Activated CD4-positive, alpha-beta T cell treated with anti-CD3 and anti-CD28 coated beads, Interleukin-2, amount 10 ng/mL, durations not matched to agents 24 days and 14 days (primary cell): ENCODE data around the gene RASA3. TPM values are rescaled to one million over a fixed set of nuclear protein-coding genes. Genes with fewer than 3 reads are reported as not detected.
"Not testable (repeated sequence)": the region's sequence is repeated elsewhere in the genome, so short reads cannot be mapped to it uniquely, and the experiment has no call there.

ENCODE experiments used
- DNase-seq: peaks from one replicate; pipeline ENCODE4 v3.0.0; 2022
- H3K27ac Mint-ChIP-seq: one replicate; pipeline ENCODE4 v1.8.0; 2022; ENCODE audit warnings: mild to moderate bottlenecking, mixed read lengths
- H3K27me3 Mint-ChIP-seq: one replicate; pipeline ENCODE4 v1.8.0; 2022; ENCODE audit warnings: mixed read lengths
- H3K36me3 Mint-ChIP-seq: one replicate; pipeline ENCODE4 v1.8.0; 2022; ENCODE audit warnings: low read depth, mild to moderate bottlenecking, mixed read lengths
- H3K4me1 Mint-ChIP-seq: one replicate; pipeline ENCODE4 v1.8.0; 2021; ENCODE audit warnings: mixed read lengths
- H3K4me3 Mint-ChIP-seq: one replicate; pipeline ENCODE4 v1.8.0; 2022; ENCODE audit warnings: mild to moderate bottlenecking, moderate library complexity, mixed read lengths
- H3K9me3 Mint-ChIP-seq: one replicate; pipeline ENCODE4 v1.8.0; 2021; ENCODE audit warnings: mixed read lengths
- intact Hi-C: fragments of 100-400 bp; cut with micrococcal nuclease; formaldehyde crosslinking; loops from one replicate; pipeline ENCODE4 v1.15.1; 2023
- total RNA-seq: library from RNA; stranded (reverse); gene quantifications from 2 replicates; pipeline ENCODE4 v1.2.3, GENCODE V29; 2022

RASA3 gene
- total RNA-seq, 1 donor from 2014 or later = 15.9 TPM

GRCh38 chr13:114142137-114142550 lies 9.7 kb upstream of the RASA3 start:
- intact Hi-C loops = no loop called here
- Mint-ChIP-seq H3K36me3 (peaks cover 4% of the 10 kb centered on the region), H3K27me3 (peaks cover 2% of the 10 kb centered on the region), H3K4me3 (no peak overlapping the region), H3K27ac (no peak overlapping the region), H3K9me3 (no peaks in the 10 kb centered on the region), H3K4me1 (peaks cover 31% of the 10 kb centered on the region)
- DNase-seq = no peak

DNA sequence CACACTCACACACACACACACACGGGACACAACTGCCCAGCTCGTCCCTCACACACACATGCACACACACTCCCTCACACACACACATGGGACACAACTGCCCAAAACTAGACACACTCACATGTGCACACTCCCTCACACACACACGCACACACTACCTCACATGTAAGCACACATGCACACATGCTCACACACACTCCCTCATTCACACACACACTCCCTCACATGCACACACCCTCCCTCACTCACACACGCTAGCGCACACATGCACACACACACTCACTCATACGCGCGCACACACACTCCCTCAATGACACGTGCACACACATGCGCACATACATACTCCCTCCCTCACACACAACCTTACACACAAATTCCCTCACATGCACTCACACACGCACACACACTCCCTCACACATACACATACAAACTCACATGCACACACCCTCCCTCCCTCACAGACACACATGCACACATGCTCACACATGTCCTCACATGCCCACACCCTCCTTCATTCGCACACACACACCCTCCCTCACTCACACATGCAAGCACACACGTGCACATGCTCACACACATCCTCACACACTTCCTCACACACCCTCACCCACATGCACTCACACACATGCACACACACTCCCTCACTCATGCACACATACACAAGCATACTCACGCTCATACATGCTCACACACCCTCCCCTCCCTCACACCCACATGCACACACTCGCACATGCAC lies 9.0 kb upstream of the RASA3 start:
- Mint-ChIP-seq H3K36me3 (peaks cover 4% of the 10 kb centered on the region), H3K4me1 (peaks cover 26% of the 10 kb centered on the region), H3K9me3 (no peaks in the 10 kb centered on the region), H3K27me3 (peaks cover 2% of the 10 kb centered on the region), H3K4me3 (no peak overlapping the region), H3K27ac (no peak overlapping the region)
- intact Hi-C loops = no loop called here
- no peak for DNase-seq

GRCh38 chr13:114140906-114141250 lies 8.5 kb upstream of the RASA3 start:
- intact Hi-C loops = loop anchor here (1.0 kb wide), 1 partner anchor 10 kb away; no protein-coding TSS in a partner anchor
- Mint-ChIP-seq H3K9me3 (no peaks in the 10 kb centered on the region), H3K27me3 (peaks cover 4% of the 10 kb centered on the region), H3K4me1 (peaks cover 21% of the 10 kb centered on the region), H3K4me3 (no peak overlapping the region), H3K36me3 (peaks cover 4% of the 10 kb centered on the region), H3K27ac (no peak overlapping the region)
- peak; percentile 81 for DNase-seq

DNA sequence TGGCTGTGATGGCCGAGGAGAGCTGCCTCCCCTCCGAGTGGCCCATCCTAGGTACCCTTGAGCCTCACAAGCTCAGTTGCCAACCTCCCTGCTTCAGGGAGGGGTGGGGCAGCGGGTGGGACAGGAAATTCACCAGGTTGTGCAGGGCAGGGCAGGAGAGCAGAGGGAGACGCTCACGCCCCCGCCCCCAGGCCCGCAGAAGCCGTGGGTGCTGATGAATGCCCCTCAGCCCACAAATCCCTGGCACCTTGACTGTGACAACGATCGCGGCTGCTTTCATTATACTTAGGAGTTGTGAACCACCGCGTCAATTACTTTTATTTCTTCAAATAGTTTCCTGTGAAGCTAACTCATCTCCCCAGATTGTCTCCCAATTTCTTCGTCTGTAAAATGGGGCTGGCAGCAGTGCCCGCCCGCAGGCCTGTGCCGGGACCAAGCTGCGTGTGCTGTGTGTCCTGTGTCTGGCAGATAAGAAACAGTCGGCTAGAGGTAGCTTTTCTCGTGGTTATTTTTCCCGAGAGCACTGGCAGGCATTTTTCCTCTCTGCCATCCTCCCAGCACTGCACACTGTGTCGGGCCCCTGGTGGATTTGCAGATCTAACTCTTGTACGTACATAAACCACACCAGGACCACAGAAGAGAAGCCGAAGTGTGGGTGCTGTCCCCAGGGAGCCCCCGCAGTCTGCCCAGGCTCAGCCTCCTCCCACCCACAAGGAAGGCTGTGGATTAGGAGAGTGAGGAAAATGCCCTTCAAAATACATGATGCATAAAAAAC lies 7.9 kb upstream of the RASA3 start:
- DNase-seq = peak; percentile 77
- Mint-ChIP-seq H3K36me3 (peaks cover 4% of the 10 kb centered on the region), H3K27me3 (peaks cover 5% of the 10 kb centered on the region), H3K27ac (no peak overlapping the region), H3K9me3 (no peaks in the 10 kb centered on the region), H3K4me3 (no peak overlapping the region), H3K4me1 (peaks cover 18% of the 10 kb centered on the region)
- intact Hi-C loops = loop anchor here (1.0 kb wide), 1 partner anchor 9 kb away; no protein-coding TSS in a partner anchor

DNA sequence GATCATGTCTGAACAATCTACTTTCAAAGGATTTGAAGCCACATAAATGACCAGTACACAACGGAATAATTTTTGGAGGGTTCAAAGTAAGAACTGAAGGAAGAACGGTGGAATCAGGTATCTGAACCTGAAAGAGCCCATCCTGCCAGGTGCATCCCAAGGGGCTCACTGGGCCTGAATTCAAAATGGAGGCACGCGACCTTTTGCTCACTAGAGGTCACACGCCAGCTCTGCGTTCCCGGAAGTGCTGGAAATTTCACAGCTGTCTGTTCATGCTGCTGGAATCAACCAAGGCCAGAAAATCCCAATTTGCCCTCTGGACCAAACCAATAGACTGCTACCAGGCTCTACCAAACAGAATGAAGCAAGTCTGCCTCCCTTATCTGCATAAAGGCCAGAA lies 4.2 kb upstream of the RASA3 start:
- H3K9me3 Mint-ChIP-seq = no peaks in the 10 kb centered on the region
- H3K4me3 Mint-ChIP-seq = no peak overlapping the region
- H3K4me1 Mint-ChIP-seq = peaks cover 19% of the 10 kb centered on the region
- no peak overlapping the region for H3K27ac Mint-ChIP-seq
- H3K27me3 Mint-ChIP-seq = peaks cover 7% of the 10 kb centered on the region
- DNase-seq = no peak
- intact Hi-C loops = no loop called here
- peaks cover 4% of the 10 kb centered on the region for H3K36me3 Mint-ChIP-seq

GRCh38 chr13:114135731-114136171 lies 3.3 kb upstream of the RASA3 start:
- peaks cover 27% of the 10 kb centered on the region for H3K4me1 Mint-ChIP-seq
- peaks cover 11% of the 10 kb centered on the region for H3K36me3 Mint-ChIP-seq
- H3K4me3 Mint-ChIP-seq = no peak overlapping the region
- H3K27me3 Mint-ChIP-seq = peaks cover 8% of the 10 kb centered on the region
- no peak for DNase-seq
- no peaks in the 10 kb centered on the region for H3K9me3 Mint-ChIP-seq
- no peak overlapping the region for H3K27ac Mint-ChIP-seq
- intact Hi-C loops = no loop called here

DNA sequence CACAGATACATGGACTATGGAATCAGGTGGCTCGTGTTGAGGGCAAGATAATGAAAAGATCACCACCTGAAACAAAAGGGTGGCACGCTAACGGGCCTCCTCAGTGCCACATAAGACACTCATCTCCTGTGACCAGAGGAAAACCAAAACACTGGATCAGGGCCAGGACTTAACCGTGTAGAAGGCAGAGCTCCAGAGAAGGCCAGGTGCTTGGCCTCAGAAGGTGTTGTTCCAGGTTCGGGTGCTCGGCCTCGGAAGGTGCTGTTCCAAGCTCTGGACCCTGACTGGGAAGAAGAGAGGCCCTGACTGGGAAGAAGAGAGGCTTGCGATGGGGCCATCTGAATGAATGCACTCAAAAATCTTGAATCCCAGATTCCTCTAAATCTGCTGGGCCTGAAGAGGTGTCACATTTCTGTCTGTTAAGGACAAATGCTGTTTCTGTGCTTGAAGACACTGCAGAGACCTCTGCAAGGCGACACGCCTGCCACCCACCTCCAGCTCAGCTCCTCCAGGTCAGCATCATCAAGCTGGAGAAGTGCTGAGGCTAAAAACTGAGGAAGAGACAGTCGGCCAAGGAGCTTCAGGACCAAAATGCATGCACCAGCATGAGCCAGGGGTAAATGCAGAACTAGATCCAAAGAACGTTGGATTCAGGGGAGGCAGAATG lies 2.7 kb upstream of the RASA3 start:
- intact Hi-C loops = no loop called here
- H3K9me3 Mint-ChIP-seq = no peaks in the 10 kb centered on the region
- H3K4me3 Mint-ChIP-seq = no peak overlapping the region
- H3K4me1 Mint-ChIP-seq = peaks cover 29% of the 10 kb centered on the region
- peaks cover 11% of the 10 kb centered on the region for H3K36me3 Mint-ChIP-seq
- no peak for DNase-seq
- H3K27ac Mint-ChIP-seq = no peak overlapping the region
- peaks cover 8% of the 10 kb centered on the region for H3K27me3 Mint-ChIP-seq

DNA sequence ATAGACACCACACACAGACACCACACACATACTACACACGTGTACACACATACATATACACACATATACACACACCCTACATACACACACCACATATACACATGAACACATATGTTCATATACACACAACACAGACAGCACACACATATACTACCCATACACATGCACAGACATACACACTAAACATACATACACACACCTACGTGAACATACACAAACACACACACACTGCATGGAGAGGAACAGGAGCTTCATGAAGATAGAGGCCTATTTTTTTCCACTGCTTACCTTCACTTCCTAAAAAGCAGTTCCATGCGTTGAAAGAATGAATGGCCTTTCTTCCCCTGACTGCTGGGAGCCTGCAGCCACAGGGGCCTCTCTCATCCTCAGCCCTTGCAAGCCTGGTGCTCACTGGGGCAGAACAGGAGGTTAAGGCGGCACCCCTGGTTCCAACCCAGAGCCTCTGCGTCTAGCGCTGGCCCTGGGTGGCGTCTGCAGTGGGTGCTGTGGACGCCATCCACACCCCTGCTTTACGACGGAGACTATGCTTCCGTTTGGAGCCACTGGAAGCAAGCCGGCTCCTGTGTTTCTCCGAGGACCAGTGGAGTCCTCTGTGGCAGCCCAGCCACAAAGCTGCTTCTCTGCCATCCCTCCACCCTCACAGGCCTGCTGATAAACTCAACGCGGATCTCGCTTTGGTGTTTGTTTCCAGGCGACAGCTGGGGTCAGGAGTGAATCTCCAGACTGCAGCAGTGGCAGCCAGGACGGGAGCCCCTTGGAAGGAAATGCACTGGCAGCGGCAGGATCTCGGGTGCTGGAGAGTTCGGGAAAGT lies 1.9 kb upstream of the RASA3 start:
- intact Hi-C loops = no loop called here
- H3K27ac Mint-ChIP-seq = peak overlapping the region; percentile 58
- H3K4me3 Mint-ChIP-seq = peak overlapping the region; percentile 73
- peaks cover 11% of the 10 kb centered on the region for H3K36me3 Mint-ChIP-seq
- H3K27me3 Mint-ChIP-seq = peaks cover 8% of the 10 kb centered on the region
- no peaks in the 10 kb centered on the region for H3K9me3 Mint-ChIP-seq
- DNase-seq = no peak
- peaks cover 35% of the 10 kb centered on the region for H3K4me1 Mint-ChIP-seq

DNA sequence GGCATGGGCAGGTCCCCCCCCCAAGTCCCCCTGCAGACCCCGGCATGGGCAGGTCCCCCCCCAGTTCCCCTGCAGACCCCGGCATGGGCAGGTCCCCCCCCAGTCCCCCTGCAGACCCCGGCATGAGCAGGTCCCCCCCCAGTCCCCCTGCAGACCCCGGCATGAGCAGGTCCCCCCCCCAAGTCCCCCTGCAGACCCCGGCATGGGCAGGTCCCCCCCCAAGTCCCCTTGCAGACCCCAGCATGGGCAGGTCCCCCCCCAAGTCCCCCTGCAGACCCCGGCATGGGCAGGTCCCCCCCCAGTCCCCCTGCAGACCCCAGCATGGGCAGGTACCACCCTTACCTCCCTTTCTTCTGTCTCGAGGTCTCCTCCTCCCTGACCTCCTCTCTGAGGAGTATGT lies 1.1 kb upstream of the RASA3 start:
- H3K9me3 Mint-ChIP-seq, H3K27me3 Mint-ChIP-seq, DNase-seq, intact Hi-C loops: not testable (repeated sequence)
- Mint-ChIP-seq H3K4me3 (peak overlapping the region; percentile 73), H3K36me3 (peaks cover 11% of the 10 kb centered on the region), H3K27ac (peak overlapping the region; percentile 58), H3K4me1 (peaks cover 41% of the 10 kb centered on the region)

DNA sequence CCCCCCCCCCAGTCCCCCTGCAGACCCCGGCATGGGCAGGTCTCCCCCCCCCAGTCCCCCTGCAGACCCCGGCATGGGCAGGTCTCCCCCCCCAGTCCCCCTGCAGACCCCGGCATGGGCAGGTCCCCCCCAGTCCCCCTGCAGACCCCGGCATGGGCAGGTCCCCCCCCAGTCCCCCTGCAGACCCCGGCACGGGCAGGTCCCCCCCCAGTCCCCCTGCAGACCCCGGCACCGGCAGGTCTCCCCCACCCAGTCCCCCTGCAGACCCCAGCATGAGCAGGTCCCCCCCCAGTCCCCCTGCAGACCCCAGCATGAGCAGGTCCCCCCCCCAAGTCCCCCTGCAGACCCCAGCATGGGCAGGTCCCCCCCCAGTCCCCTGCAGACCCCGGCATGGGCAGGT lies 703 bp upstream of the RASA3 start:
- Mint-ChIP-seq H3K4me1 (peaks cover 45% of the 10 kb centered on the region), H3K36me3 (peaks cover 14% of the 10 kb centered on the region)
- H3K4me3 Mint-ChIP-seq, H3K27ac Mint-ChIP-seq, DNase-seq, intact Hi-C loops, H3K9me3 Mint-ChIP-seq, H3K27me3 Mint-ChIP-seq: not testable (repeated sequence)

DNA sequence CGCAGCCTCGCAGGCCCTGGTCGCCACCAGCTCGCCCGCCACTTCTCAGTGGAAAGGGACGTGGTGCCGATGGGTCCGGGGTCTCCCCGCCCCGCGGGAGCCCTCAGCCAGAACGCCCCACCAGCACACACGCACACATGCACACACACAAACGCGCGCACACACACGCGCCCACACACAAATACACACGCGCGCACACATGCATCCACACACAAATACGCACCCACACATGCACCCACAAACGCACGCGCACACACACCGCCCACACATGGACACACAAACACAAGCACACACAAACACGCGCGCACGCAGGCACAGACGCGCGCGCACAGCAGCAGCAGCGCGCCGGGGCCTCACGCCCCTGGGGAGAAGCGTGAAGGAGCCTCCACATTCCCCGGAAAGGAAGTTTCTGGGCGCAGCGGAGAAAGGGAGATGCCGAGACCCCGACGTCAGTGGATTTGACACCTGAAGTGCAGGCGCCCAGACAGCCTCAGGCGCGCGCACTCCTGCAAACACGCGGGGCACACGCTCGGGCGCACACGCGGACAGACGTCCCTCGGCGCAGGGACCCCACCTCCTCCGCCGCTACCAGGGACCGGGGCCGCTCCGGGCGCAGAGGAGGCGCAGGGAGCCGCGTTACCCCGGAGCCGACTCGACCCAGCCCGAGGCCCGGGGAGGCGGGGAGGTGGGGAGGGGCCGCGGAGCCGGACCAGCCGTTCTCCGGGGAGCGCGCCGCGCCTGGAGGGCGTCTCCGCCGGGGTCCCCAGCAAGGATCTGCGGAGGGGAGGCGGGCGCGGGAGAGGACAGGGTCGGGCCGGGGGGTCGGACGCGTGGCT lies 622 bp downstream of the RASA3 start:
- intact Hi-C loops = loop anchor here (1.0 kb wide), 3 partner anchors 8 to 64 kb away; no protein-coding TSS in a partner anchor

DNA sequence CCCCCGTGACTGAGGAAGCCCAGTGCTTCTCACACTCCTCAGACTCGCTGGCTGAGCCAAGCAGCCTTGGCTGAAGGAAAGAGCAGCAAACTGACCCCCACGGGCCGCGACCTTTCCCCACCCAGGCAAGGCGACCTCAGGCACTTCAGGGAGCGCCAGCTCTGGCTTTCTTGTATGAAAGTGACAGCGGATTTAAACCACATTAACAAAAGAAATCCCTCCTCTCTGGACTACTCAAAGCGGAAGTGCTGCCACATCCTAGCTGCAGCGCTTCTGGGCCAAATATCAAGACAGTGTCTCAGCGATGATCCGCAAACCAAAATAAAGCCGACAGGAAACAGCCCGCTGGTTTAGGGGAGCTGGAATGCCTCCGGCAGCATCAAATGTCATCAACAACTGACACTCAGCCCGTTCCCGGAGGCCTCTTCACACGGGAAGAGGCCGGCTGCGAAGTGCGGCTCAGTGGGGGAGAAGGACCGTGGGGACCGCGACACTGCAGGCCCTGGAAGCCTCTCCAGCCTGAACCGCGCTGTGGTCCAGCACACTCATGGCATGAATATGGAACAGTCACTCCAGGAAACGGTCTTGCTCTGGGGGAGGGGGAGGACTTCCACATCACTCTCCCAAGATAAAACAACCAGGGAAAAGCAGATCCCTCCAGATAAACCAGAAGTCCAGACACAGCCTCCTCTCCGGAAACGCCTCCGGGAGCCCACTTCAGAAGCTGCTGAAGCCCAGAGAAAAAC lies 1.4 kb downstream of the RASA3 start:
- peaks cover 59% of the 10 kb centered on the region for H3K4me1 Mint-ChIP-seq
- peaks cover 4% of the 10 kb centered on the region for H3K9me3 Mint-ChIP-seq
- intact Hi-C loops = loop anchor here (1.0 kb wide), 3 partner anchors 9 to 64 kb away; no protein-coding TSS in a partner anchor
- H3K27ac Mint-ChIP-seq = peak overlapping the region; percentile 89
- DNase-seq = peak; percentile 91
- H3K36me3 Mint-ChIP-seq = peaks cover 29% of the 10 kb centered on the region
- peaks cover 4% of the 10 kb centered on the region for H3K27me3 Mint-ChIP-seq
- peak overlapping the region; percentile 99 for H3K4me3 Mint-ChIP-seq

More for the DNA sequence above, 622 bp downstream of the RASA3 start:
- Mint-ChIP-seq H3K9me3 (peaks cover 4% of the 10 kb centered on the region), H3K27ac (peak overlapping the region; percentile 89), H3K4me1 (peaks cover 56% of the 10 kb centered on the region), H3K27me3 (peaks cover 6% of the 10 kb centered on the region), H3K4me3 (peak overlapping the region; percentile 99), H3K36me3 (peaks cover 23% of the 10 kb centered on the region)
- peak; percentile 80 for DNase-seq
